HG02852 (cell line): Measurements from ENCODE around the gene DLX4.

ENCODE experiments used
- ATAC-seq: cut with Tn5 transposase; IDR thresholded peaks from one replicate; pipeline ENCODE4 v1.9.1; 2021; ENCODE audit warnings: mild to moderate bottlenecking, moderate library complexity; ENCODE audit not compliant: unreplicated experiment

Gene DLX4

DNA sequence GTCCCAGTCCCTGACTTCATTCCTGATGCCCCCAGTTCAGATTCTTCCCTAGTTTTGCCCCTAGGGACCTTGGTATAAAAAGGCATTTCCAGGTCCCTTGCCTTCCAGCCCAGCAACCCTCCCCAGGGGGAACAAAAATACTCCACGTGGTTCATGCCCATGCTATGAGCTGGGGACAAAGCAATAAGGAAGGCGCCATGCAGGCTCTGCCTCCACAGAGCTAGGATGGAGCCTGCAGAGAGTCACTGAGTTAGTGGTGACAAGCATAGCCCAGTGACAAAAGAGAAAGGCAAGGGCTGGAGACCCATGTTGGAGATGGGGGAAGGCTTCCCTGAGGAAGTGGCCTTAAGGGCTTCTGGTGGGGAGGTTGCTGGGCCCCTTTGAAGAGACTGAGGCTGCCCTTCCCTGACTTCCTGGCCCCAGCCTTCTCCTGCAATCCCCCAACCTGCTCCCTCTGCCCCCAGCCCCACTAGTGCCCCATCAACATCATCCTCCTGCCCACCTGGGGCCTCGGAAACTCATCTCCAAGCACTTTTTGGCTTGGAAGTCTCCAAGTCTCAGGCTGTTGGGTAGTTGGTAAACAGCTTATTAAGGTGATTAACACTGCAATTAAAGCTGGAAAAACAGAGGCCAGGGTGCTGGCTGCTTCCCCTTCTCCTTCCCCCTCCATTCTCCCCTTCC is 16.5 kb downstream of the DLX4 start:
- ATAC-seq = no peak

DNA sequence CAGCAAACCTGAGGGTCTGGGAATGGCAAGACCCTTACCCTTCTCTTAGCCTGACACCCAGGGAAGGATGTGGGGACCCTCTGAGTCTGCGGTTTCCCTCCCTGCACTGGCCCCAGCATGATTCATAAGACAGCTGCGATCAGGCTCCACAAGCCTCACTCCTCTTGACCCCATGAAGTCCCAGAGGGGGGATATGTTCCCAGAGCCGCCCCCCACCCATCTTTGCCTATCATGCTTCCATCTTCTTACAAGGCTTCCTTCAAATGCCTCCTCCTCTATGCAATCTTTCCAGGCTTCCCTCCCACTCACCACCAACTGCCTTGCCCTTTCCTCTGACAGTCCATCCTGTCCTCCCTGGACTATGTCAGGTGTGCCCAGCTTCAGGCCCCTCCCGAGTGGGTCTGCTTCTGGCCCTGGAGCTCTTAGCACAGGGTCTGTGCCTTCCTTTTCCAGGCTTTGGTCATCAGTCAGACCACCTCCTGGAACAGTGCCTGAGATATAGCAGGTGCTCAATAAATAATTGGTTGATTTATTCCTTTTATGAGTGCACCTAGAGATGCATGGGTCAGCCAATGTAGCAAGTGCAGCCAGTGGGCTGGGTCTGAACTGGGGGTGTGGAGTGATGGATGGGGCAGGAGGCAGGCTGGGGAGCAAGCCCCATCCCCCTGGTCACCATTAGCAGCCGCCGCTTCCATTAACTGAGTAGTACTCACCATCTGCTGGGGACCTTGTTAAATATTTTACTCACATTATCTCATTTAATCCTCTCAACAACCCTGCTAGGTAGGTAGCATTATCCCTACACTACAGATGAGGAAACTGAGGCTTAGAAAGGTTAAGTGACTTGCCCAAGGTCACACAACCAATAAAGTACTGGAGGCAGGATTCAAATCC is 17.7 kb downstream of the DLX4 start:
- no peak for ATAC-seq

DNA sequence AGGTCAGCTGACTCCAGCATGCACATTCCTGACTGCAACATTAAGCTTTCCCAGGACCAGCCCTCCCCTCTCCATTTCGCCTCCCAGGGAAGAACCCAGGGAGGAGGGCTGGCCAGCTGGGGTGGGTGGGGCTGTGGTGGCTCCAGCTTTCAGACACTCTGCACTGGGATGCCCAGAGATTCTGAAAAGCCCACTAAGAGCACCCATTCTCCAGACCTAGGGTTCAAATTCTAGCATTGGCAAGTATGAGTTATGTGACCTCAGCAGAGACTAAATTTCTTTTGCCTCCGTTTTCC is 18.2 kb downstream of the DLX4 start:
- no peak for ATAC-seq

DNA sequence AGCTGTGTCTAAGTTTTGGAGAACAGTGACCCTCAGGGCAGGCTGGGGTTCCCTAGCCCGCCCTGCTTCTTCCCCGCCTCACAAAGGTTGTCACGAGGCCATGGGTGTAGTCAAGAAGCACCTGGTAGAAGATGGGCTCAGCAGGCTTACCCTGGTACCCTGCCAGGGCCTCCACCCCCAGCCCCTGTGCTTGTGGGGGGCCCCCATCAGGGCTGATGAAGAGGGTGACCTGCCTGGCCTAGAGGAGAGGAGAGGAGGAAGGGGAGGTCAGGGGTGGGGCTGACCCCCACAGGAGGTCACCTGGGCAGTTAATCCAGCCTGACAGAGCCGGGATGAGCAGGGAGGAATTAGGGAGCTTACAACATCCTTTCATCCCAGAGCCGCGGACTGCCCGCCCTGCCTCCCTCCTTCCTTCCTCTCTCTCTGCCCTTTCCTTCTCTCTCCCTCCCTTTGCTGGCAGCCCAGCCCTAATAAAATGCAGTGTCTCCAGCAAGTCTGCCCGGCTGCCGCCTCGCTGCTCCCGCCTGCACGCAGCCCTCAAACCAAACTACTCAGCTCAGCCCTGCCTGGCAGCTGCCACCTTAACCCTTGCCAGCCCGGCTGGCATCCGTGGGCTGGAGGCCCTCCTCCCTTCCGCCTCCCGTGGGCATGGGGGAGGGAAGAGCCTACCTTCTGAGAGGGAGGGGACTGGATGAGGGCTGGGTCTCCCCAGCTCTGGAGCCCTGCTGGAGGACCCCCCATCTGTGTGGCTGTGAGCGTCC is 18.9 kb downstream of the DLX4 start:
- ATAC-seq = no peak

DNA sequence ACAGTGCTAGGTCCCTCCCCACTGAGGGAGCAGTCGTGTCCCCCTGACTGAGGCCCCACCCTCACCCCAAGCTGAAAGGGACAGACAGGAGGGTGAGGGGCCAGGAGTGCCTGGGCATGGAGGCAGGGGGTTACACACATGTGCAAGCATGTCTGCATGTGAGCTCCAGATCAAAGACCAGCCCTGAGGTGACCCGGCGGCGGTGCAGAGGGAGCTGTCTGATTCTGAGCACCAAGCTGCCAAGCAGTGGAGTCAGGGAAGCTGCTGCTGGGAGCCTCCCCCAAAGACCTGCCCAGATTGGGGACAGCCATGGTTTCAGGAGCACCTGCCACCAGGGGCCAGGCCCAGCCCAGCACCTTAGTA is 20.5 kb downstream of the DLX4 start:
- no peak for ATAC-seq

DNA sequence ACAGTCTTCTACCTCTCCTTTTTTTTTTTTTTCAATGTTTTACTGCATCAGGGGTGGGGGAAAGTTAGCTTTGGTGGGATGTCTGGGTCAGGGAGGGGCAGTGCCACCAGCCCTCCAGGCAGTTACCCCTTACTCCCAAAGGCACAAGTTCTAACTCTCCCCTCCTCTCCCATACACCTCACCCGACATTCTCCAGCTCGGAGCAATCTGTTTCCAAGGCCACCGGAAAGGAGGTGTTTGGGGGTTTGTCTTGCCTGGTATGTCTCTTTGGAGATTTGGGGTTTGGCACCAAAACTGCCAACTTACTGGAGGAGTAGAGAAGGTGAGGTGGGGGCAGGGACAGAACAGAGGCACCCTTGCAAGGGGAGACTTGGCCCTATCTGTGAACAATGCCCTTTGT is 21.3 kb downstream of the DLX4 start:
- ATAC-seq = no peak

DNA sequence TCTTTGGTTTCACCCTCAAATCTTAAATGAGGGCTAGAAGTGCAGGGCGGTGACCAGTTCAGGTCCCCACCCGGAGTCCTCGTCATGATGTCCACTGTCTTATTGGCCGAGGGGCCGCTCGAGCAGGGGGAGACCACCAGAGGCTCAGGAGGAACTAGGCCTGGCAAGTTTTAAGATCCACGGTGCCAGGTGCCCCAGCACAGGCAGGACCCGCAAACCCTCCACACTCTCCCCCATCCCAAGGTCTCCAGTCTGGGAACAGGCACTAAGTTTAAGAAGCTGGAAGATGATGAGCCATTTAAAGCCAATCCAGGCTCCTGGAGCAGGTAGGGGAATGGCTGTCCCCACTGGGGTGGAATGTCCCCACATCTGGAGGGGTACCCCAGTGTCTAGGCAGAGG is 21.9 kb downstream of the DLX4 start:
- ATAC-seq = no peak

DNA sequence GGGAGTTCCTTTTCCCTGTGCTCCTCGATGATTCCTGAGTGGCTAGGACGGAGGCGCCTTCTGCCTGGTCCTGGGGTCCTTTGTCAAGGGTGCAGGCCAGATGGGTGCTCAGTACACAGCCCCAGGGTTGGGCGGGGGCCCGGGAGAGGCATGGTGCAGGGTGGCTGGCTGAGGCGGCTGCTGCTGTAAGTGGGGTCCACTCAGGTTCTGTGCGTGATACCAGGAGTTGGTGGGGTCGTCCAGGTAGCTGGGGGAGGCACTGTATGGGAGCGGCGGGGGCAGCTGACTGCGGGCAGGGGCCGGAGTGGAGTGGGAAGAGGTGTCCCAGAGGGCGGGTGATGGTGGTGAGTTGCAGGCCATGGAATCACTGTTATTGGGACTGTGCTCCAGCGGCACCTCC is 22.4 kb downstream of the DLX4 start:
- ATAC-seq = no peak

DNA sequence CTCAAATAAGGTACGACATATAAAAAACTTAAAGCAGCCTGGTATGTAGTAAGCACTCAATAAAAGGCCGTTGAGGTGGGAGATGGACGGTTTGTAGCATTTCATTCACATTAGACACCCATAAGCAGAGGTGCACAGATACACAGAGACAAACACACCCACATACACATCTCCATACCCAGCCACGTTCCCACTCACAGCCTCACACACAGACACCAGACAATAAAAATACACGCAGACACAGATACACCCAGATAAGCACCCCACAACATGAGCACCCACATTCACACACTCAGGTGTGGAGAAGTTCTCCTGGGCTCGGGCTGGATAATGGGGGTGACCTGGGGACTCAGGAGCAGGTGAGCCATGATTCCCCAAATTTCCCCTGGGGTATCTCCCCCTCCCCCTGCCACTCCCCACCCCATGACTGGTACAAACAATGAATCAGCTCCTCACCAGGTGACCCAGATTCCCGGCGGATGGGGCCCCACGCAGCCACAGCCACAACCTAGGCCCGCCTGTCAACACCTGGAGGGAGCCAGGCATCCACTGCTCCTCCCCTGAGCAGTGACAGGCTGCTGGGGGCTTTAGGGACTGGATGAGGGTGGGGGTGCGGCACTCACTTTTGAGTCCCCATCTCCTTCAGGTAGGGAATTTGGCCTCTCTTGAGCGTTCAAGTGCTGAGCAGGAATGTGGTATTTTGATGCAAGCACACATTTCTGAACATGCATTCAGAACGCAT is 23.4 kb downstream of the DLX4 start:
- no peak for ATAC-seq

DNA sequence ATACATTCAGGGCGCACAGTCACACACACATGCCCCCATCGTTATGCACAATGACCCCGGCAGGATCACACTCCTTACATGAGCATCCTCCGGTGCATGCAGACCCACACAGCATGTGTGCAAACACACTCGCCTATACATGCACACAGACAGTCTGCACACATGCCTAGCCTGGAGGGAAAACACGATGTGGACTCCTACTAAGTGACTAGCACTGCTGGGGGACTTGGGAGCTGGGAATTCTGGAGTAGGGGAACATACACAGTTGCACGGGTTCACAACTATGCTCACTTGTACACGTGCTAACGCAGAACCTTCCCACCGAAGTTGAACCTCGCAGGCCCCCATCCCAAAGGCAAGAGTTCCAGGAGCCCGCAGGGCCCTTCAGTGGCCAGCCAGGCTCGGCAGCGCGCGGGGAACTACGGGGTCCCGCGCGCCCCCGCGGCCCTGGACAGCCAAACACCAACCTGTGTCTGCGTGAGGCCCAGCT is 24.0 kb downstream of the DLX4 start:
- no peak for ATAC-seq

DNA sequence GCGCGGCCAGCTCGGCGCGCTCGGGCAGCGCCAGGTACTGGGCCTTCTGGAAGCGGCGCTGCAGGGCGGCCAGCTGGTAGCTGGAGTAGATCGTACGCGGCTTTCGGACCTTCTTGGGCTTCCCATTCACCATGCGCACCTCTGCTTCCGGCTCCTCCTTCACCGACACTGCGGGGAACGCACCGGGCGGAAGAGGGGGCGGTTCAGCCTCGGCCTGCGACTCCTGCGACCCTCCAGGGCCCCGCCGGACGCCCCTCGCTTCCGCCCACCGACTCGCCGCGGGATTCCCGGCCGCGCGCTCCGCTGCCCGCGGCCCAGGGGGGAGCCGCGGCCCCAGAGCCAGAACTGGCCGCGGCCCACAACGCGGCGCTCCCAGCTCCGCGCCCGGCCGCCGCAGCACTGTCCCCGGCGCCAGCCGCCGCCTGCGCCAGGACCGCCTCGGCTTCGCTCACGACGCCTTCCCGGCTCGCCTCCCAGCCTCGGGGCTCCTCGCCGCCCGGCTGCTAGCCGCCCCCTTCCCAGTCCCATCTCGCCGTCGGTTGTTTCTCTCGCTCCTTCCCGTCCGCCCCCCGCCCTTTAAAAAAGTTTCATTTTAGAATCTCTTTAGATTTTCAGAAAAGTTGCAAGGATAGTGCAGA is 24.6 kb downstream of the DLX4 start:
- ATAC-seq = no peak

DNA sequence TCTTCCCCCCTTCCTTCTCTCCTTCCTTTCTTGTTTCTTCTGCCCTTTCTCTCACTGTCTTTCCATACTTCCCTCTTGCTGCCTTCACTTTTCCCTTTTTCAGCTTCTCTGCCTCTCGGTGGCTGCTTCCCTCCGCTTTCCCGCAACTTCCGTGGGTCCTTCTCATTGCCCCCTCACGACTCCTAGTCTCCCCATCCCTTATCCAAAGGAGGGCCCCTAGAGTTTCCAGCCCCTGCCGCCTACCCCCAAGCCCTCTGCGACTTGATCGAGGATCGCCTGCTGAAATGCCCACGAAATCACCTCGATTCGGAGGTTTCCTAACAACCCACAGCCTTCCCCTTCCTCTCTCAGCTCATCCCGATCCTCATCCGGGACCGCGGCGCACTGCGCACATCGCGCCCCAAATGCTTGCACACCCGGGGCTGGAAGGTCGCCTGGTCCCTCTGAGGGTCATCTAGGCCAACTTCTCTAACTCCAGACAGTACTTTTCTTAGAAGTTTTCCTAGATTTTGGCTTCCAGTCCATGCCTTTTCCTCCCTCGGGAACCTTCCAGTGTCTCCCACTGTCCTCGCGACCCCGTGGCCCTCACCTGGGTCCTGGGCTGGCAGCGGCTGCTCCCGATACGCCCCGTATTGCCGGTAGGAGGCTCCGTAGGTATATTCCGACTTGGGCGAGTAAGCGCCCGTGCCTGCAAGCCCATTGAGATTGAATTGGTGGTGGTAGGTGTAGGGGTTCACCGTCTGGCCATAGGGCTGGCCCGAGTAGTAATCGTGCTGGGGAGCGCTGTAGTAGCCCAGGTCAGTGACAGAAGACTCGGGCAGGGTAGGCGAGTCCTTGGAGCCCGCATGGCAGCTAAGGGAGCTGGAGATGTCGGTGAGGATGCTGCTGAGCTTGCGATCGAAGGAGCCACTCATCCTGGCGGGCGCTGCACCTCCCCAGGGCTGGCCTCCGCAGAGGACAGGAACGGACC is 25.4 kb downstream of the DLX4 start:
- no peak for ATAC-seq

DNA sequence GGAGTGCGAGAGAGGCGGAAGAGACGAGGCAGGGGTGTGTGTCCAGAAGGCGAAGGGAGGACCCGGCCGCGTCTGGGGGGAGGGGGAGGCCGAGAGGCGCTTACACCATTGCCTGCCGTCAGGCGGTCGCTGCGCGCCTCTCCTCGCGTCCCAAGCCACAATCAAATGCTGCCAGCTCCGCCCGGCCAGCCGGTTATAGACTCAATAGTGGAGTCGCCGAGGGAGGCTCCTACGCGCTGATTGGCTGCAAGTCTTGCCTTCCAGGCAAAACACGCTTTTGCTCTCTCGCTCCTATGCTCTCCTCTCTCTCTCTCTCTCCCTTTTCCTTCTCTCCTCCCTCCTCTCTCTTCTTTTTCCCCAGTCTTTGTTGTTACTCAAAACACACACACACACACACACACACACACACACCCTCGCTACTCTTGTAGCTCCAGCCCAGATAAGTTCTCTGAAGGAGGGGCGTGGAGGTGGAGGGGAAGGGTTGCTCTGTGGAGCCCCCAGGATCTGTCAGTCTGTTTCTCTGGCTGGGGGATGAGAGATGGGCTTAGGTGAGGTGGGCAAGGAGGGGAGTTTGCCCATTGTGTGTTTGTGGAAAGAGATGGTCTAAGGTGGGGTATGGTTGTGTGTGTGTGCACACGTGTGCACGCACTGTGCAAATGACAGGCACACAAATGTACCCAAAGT is 26.2 kb downstream of the DLX4 start, which contains the start of gene DLX3:
Gene DLX3, minus strand, starts transcription at position 170 of the 684 bp plus-strand sequence. CDS start 226 bp downstream, outside the sequence.
- ATAC-seq = no peak

DNA sequence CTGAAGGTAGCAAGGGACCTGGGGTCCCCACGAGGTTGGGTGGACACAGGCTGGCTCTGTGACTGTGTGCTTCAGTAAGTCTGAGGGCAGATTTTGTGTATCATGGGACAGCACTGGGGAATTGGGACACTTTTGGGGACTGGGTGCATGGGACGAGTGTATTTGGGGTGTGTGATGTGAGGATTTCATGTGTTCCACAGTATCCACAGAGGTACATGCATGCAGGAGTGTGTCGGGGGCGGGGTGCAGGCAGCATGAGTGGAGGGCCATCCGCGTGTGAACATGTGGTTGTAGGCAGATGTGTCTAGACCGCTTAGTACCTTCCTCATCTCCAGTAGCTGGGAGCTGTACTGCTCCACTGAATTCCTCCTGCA is 27.1 kb downstream of the DLX4 start:
- no peak for ATAC-seq

DNA sequence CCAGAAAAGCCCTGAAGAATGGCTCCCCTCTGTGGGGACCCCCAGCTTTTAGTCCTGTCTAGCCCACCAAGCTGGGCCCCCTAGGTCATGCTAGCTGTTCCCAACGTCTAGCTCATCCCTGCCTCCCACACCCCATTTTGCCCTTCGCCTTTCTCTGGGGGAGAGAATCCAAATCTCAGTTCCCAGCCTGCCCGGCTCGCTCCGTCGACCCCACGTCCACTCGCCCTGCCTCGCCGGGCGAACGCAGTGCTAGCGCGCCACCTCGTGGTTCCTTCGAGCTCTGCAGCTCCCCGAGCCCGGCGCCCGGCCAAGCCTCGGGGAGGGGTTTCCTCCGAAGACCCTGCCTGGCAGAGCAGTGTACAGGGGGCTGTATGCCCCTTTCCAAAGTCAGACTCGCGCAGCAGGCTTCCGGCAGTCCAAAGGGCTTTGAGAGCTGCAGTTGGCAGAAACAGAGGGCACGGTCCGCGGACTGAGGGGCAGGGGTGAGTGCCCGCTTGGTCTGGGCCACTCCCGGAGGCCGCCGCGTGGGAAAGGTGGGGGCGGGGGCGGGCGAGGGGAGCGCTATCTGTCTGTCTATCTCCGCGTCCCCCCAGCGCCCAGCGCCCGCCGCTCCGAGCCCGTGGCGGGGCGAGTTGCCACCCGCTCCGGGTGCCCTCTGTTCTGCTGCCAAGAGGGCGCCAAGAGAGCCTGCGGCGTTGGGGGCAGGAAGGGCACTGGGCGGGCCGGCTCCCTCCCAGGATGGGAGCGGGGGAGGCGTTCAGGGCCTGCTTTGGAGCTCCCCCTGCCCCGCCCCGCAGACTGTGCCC is 27.7 kb downstream of the DLX4 start:
- no peak for ATAC-seq

DNA sequence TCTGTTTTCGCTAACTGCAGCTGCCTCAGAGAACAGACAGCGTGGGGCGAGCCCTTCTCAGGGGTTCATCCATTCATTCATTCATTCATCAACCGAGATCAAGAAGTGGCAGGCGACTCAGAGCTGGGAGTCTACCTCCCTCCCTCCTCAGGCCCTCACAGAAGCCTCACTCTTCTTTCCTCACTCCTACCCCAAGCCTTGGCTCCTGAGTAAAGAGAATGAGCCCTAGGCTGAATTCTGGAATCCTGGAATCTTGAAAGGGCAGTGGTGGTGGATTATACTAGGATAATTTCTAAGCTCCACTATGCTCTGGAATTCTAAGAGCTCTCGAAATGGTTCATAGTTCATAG is 28.3 kb downstream of the DLX4 start:
- no peak for ATAC-seq

DNA sequence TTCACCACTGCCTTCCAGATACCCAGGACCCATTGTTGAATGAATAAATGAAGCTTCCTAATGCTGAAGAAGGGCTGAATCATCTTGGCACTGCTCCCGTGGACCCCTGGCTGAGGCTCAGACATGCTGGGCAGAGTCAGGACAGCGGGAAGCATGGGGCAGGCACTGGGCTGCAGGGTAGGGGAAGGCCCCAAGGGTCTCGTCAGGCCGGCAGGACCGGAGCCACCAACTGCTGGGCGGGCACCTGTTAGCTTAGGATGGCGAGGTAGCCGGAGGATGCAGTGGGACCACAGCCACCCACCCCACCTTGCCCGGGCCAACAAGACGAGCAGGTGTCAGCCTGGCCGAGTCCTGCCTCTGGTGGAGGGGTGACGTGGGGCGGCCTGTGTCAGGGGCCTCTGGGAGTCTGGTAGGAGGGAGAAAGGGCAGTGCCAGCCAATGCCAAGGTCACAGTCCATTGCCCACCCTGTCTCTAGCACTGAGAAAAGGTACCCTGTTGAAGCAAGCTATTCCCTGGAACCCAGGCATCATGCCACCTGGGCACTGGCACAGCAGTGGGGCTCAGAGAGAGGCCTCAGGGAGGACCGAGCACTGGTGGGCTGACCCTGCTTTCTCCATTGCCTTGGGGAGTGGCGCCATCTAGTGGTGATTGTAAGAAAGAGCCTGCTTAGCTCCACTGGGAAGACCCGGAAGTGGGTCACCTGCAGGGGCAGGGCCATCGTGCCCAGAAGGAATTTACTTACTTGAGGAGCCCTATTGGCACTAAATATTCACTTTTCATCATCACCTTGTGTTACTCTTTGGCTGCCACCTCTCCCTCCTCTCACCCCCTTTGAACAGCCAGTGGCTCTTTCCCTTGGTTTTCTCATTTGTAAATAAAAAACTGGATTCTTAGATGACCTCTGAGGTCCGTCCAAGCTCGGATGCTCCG is 29.0 kb downstream of the DLX4 start:
- peak; percentile 75 for ATAC-seq
